ENCODE measurements around the gene NEBL. TPM values are rescaled to one million over a fixed set of nuclear protein-coding genes. Genes with fewer than 3 reads are reported as not detected.

The NEBL gene
- total RNA-seq, 1 donor from 2014 or later = 106 TPM

GRCh38 chr10:20834825-20835224 is 62.3 kb downstream of the NEBL start:
- H3K27me3 ChIP-seq = no peaks in the 10 kb centered on the region
- H3K27ac ChIP-seq = no peak overlapping the region
- no peak overlapping the region for H3K4me3 ChIP-seq
- DNase-seq = no peak
- H3K4me1 ChIP-seq = no peaks in the 10 kb centered on the region
- no peaks in the 10 kb centered on the region for H3K9me3 ChIP-seq
- no peak for TF ChIP-seq CTCF (IDR thresholded peaks at IDR 0.05)
- intact Hi-C loops (cut with DNase I) = no loop called here
- no peak for ATAC-seq
- H3K36me3 ChIP-seq = peaks cover 17% of the 10 kb centered on the region

GRCh38 chr10:20822825-20823224 is 74.3 kb downstream of the NEBL start:
- intact Hi-C loops (cut with DNase I) = no loop called here
- Histone ChIP-seq H3K27me3 (no peaks in the 10 kb centered on the region), H3K27ac (no peak overlapping the region), H3K4me1 (no peaks in the 10 kb centered on the region), H3K4me3 (no peak overlapping the region), H3K9me3 (no peaks in the 10 kb centered on the region), H3K36me3 (peaks cover 30% of the 10 kb centered on the region)
- DNase-seq (no peak), ATAC-seq (no peak)
- TF ChIP-seq CTCF (IDR thresholded peaks at IDR 0.05) = no peak

GRCh38 chr10:20817646-20818045 is 79.5 kb downstream of the NEBL start:
- intact Hi-C loops (cut with DNase I) = no loop called here
- TF ChIP-seq CTCF (IDR thresholded peaks at IDR 0.05) = no peak
- Histone ChIP-seq H3K36me3 (peaks cover 22% of the 10 kb centered on the region), H3K27me3 (no peaks in the 10 kb centered on the region), H3K27ac (no peak overlapping the region), H3K4me1 (no peaks in the 10 kb centered on the region), H3K4me3 (no peak overlapping the region), H3K9me3 (no peaks in the 10 kb centered on the region)
- ATAC-seq (no peak), DNase-seq (no peak)

GRCh38 chr10:20817116-20817515 is 80.0 kb downstream of the NEBL start:
- Histone ChIP-seq H3K36me3 (peaks cover 22% of the 10 kb centered on the region), H3K4me1 (no peaks in the 10 kb centered on the region), H3K27ac (no peak overlapping the region), H3K9me3 (no peaks in the 10 kb centered on the region), H3K4me3 (no peak overlapping the region), H3K27me3 (no peaks in the 10 kb centered on the region)
- DNase-seq (no peak), ATAC-seq (no peak)
- intact Hi-C loops (cut with DNase I) = no loop called here
- TF ChIP-seq CTCF (IDR thresholded peaks at IDR 0.05) = no peak

GRCh38 chr10:20814116-20814515 is 83.0 kb downstream of the NEBL start:
- Histone ChIP-seq H3K4me3 (no peak overlapping the region), H3K9me3 (no peaks in the 10 kb centered on the region), H3K36me3 (peaks cover 14% of the 10 kb centered on the region), H3K4me1 (no peaks in the 10 kb centered on the region), H3K27ac (no peak overlapping the region), H3K27me3 (no peaks in the 10 kb centered on the region)
- DNase-seq (no peak), ATAC-seq (no peak)
- no peak for TF ChIP-seq CTCF (IDR thresholded peaks at IDR 0.05)
- intact Hi-C loops (cut with DNase I) = no loop called here

GRCh38 chr10:20811131-20811530 is 86.0 kb downstream of the NEBL start:
- ATAC-seq (no peak), DNase-seq (no peak)
- H3K27ac ChIP-seq = no peak overlapping the region
- intact Hi-C loops (cut with DNase I) = no loop called here
- H3K4me1 ChIP-seq = no peaks in the 10 kb centered on the region
- H3K36me3 ChIP-seq = peaks cover 12% of the 10 kb centered on the region
- TF ChIP-seq CTCF (IDR thresholded peaks at IDR 0.05) = no peak
- H3K4me3 ChIP-seq = no peak overlapping the region
- H3K9me3 ChIP-seq = no peaks in the 10 kb centered on the region
- no peaks in the 10 kb centered on the region for H3K27me3 ChIP-seq

All from upper lobe of right lung (tissue), 1 donor.